Neuronal stem cell (in vitro differentiated cells): Measurements from ENCODE around the gene KRT86.
"Not testable (repeated sequence)": the region's sequence is repeated elsewhere in the genome, so short reads cannot be mapped to it uniquely, and the experiment has no call there.

Experiments used
- DNase-seq: peaks from one replicate; pipeline ENCODE4 v3.0.0-alpha.2; 2013; ENCODE audit warnings: low spot score
- H2AFZ ChIP-seq: one replicate; pipeline ENCODE4 v1.6.1; 2013; ENCODE audit warnings: mild to moderate bottlenecking, low read length, inconsistent platforms
- H2AK5ac ChIP-seq: 2 replicates; pipeline ENCODE4 v1.6.1; 2013; ENCODE audit warnings: low read depth, mild to moderate bottlenecking, inconsistent platforms, low read length, moderate library complexity, mixed read lengths
- H2BK120ac ChIP-seq: 2 replicates; pipeline ENCODE4 v1.6.1; 2013; ENCODE audit warnings: low read depth, mild to moderate bottlenecking, inconsistent platforms, low read length, moderate library complexity, mixed read lengths
- H2BK12ac ChIP-seq: one replicate; pipeline ENCODE4 v1.6.1; 2013; ENCODE audit warnings: low read length, inconsistent platforms
- H2BK15ac ChIP-seq: 2 replicates; pipeline ENCODE4 v1.6.1; 2013; ENCODE audit warnings: mild to moderate bottlenecking, low read length, inconsistent platforms, mixed read lengths
- H2BK5ac ChIP-seq: one replicate; pipeline ENCODE4 v1.6.1; 2013; ENCODE audit warnings: inconsistent platforms, mild to moderate bottlenecking, low read length, moderate library complexity
- H3K14ac ChIP-seq: one replicate; pipeline ENCODE4 v1.6.1; 2013; ENCODE audit warnings: low read length, inconsistent platforms
- H3K18ac ChIP-seq: 2 replicates; pipeline ENCODE4 v1.6.1; 2013; ENCODE audit warnings: low read length, inconsistent platforms
- H3K23ac ChIP-seq: 2 replicates; pipeline ENCODE4 v1.6.1; 2013; ENCODE audit warnings: low read depth, mild to moderate bottlenecking, mixed read lengths, low read length, inconsistent platforms; ENCODE audit not compliant: poor library complexity
- H3K27ac ChIP-seq: replicated peaks from 3 replicates; pipeline ENCODE4 v1.5.1; 2013; ENCODE audit warnings: low read length, inconsistent platforms
- H3K27me3 ChIP-seq, 3 experiments: 2 replicates each; pipeline ENCODE4 v1.6.1; 2013; ENCODE audit warnings: low read length in 3 of 3, mild to moderate bottlenecking in 2 of 3, inconsistent platforms in 1 of 3, low read depth in 1 of 3, mixed read lengths in 1 of 3, moderate library complexity in 1 of 3; ENCODE audit not compliant: control insufficient read depth in 3 of 3, insufficient read depth in 3 of 3
- H3K36me3 ChIP-seq, 2 donors: replicated peaks in 1 of 2; 2 replicates each; pipeline ENCODE4 v1.6.1; 2013; ENCODE audit warnings: low read length in 2 of 2; ENCODE audit not compliant: control insufficient read depth in 2 of 2, insufficient read depth in 2 of 2
- H3K4ac ChIP-seq: 2 replicates; pipeline ENCODE4 v1.6.1; 2013; ENCODE audit warnings: inconsistent platforms, mild to moderate bottlenecking, low read length, moderate library complexity
- H3K4me1 ChIP-seq, 2 donors: 1 replicate in 1 of 2; 2 replicates in 1 of 2; pipeline ENCODE4 v1.6.1; 2013; ENCODE audit warnings: low read length in 2 of 2, low read depth in 1 of 2; ENCODE audit not compliant: control insufficient read depth in 2 of 2, insufficient read depth in 1 of 2
- H3K4me2 ChIP-seq: one replicate; pipeline ENCODE4 v1.6.1; 2013; ENCODE audit warnings: mild to moderate bottlenecking, low read length, inconsistent platforms; ENCODE audit not compliant: insufficient read depth, poor library complexity, severe bottlenecking
- H3K4me3 ChIP-seq, 2 donors: 2 replicates each; pipeline ENCODE4 v1.5.1; 2013; ENCODE audit warnings: low read length in 2 of 2, mild to moderate bottlenecking in 2 of 2, inconsistent platforms in 1 of 2, moderate library complexity in 1 of 2
- H3K79me1 ChIP-seq: one replicate; pipeline ENCODE4 v1.6.1; 2013; ENCODE audit warnings: low read depth, mild to moderate bottlenecking, inconsistent platforms, low read length, moderate library complexity
- H3K9ac ChIP-seq: one replicate; pipeline ENCODE4 v1.6.1; 2013; ENCODE audit warnings: mild to moderate bottlenecking, low read depth, low read length, inconsistent platforms; ENCODE audit not compliant: poor library complexity
- H3K9me3 ChIP-seq, 2 donors: replicated peaks in 1 of 2; 2 replicates each; pipeline versions ENCODE3 to v1.6.1; 2013; ENCODE audit warnings: low read length in 2 of 2, mild to moderate bottlenecking in 2 of 2, inconsistent platforms in 1 of 2, low read depth in 1 of 2, mixed read lengths in 1 of 2, moderate library complexity in 1 of 2; ENCODE audit not compliant: control insufficient read depth in 2 of 2, insufficient read depth in 1 of 2
- H4K8ac ChIP-seq: one replicate; pipeline ENCODE4 v1.6.1; 2013; ENCODE audit warnings: low read depth, mild to moderate bottlenecking, inconsistent platforms, low read length, moderate library complexity
- H4K91ac ChIP-seq: one replicate; pipeline ENCODE4 v1.6.1; 2013; ENCODE audit warnings: low read length, low read depth, mild to moderate bottlenecking, inconsistent platforms; ENCODE audit not compliant: poor library complexity
- WGBS, 2 donors: extraction: QIAGEN DNeasy Blood & Tissue Kit; methylation state at CpG; one replicate each; pipeline ENCODE4 v1.1.7; 2013; ENCODE audit warnings: missing lambda C conversion rate in 2 of 2, mixed read lengths in 1 of 2; ENCODE audit not compliant: insufficient read length in 2 of 2, insufficient replicate concordance in 1 of 2; ENCODE audit errors: extremely low coverage in 2 of 2; 5-methylcytosine and 5-hydroxymethylcytosine counted together

KRT86 gene

DNA sequence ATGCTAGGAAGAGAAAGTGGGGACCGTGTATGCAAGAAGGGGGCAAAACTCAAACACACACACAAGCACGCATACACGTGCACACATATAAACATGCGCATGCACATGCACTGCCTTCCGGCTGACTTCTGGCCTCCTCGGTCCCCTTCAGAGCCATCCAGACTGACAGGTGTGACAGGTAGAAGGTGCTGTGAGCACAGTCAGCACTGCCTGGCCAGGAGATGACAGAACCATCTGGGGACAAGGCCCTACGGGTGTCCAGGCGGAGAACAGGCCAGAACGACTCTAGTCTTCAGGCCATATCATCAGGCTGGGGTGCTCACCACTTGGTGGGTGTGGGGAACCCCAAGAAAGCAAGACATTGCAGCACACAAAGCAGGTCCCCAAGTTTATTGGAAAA is 39.5 kb downstream of the KRT86 start:
- H3K18ac ChIP-seq = no peak overlapping the region
- no peaks in the 10 kb centered on the region for H3K79me1 ChIP-seq
- H3K9me3 ChIP-seq = no peaks in the 10 kb centered on the region
- peaks cover 0 to 4% of the 10 kb centered on the region in 2 donors for H3K4me1 ChIP-seq
- no peak overlapping the region for H3K14ac ChIP-seq
- DNase-seq = no peak
- H3K27ac ChIP-seq = no peak overlapping the region
- no peak overlapping the region for H2AK5ac ChIP-seq
- H2AFZ ChIP-seq = no peak overlapping the region
- H3K4ac ChIP-seq = no peak overlapping the region
- no peaks in the 10 kb centered on the region for H3K36me3 ChIP-seq
- no peak overlapping the region for H2BK12ac ChIP-seq
- H2BK120ac ChIP-seq = peak overlapping the region; percentile 56
- no peak overlapping the region for H3K4me3 ChIP-seq
- WGBS, 2 donors = no CpG with 5 or more reads among the region's 9 CpGs
- no peak overlapping the region for H4K91ac ChIP-seq
- H2BK15ac ChIP-seq = peak overlapping the region; percentile 45
- H3K9ac ChIP-seq = no peak overlapping the region
- peak overlapping the region; percentile 6 for H3K23ac ChIP-seq
- no peak overlapping the region for H4K8ac ChIP-seq
- peaks cover 0 to 33% (median 6%) of the 10 kb centered on the region in 3 experiments for H3K27me3 ChIP-seq
- no peak overlapping the region for H2BK5ac ChIP-seq
- H3K4me2 ChIP-seq = no peak overlapping the region

DNA sequence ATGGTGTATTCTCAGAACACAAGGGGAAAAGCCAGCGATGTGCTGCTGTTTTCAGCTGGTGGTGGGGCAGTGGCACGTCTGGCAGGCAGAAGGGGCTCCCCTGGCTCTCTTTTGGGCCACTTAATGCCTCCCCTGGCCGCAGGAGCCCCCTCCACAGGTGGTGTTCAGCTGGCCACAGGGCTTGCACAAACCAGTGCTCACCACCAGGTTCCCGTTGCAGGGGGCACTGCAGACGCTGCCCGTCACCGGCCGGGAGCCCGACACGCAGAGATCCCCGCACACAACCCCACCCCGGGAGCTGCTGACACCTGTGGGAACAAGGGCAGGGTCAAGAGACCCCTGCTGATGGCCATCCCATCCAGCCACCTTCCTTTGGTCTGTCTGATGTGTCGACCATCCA is 40.1 kb downstream of the KRT86 start:
- H4K8ac ChIP-seq = no peak overlapping the region
- no peak overlapping the region for H2BK5ac ChIP-seq
- peak overlapping the region; percentile 29 for H3K18ac ChIP-seq
- H3K4ac ChIP-seq = no peak overlapping the region
- H4K91ac ChIP-seq = no peak overlapping the region
- H2AK5ac ChIP-seq = peak overlapping the region; percentile 44
- H3K23ac ChIP-seq = peak overlapping the region; percentile 4
- no peak overlapping the region for H3K9ac ChIP-seq
- no peaks in the 10 kb centered on the region for H3K9me3 ChIP-seq
- no peaks in the 10 kb centered on the region for H3K36me3 ChIP-seq
- no peaks in the 10 kb centered on the region for H3K79me1 ChIP-seq
- no peak overlapping the region for H3K4me2 ChIP-seq
- H3K27me3 ChIP-seq = peaks cover 0 to 27% (median 1%) of the 10 kb centered on the region in 3 experiments
- no peak overlapping the region for H2AFZ ChIP-seq
- H3K4me1 ChIP-seq = peaks cover 0 to 2% of the 10 kb centered on the region in 2 donors
- H2BK12ac ChIP-seq = no peak overlapping the region
- H3K4me3 ChIP-seq = no peak overlapping the region
- no peak overlapping the region for H3K14ac ChIP-seq
- no peak overlapping the region for H3K27ac ChIP-seq
- H2BK15ac ChIP-seq = no peak overlapping the region
- peak overlapping the region; percentile 56 for H2BK120ac ChIP-seq
- DNase-seq = no peak
- WGBS, 2 donors = no CpG with 5 or more reads among the region's 13 CpGs

DNA sequence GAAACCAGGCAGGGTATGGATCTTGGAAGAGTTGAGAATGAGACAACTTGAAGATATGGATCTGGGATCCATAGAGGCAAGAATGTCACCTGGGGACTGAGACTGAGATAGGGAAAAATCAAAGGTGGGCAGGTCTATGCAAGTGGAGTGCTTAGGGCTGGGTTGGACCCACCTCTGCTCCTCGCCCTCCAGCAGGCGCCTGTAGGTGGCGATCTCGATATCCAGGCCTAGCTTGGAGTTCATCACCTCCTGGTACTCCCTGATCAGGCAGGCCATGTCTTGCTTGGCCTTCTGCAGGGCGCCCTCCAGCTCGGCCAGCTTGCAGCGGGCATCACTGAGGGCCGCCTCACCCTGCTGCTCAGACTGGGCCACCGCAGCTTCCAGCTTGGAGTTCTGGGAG is 41.3 kb downstream of the KRT86 start:
- not testable (repeated sequence) for H3K23ac ChIP-seq, H2BK5ac ChIP-seq, H3K4me3 ChIP-seq, H3K18ac ChIP-seq, H3K4me1 ChIP-seq, H4K8ac ChIP-seq, H3K27ac ChIP-seq, H2BK120ac ChIP-seq, H2AK5ac ChIP-seq, H2BK12ac ChIP-seq, H3K4me2 ChIP-seq, H4K91ac ChIP-seq, H3K4ac ChIP-seq, H3K9me3 ChIP-seq, H2BK15ac ChIP-seq, H3K9ac ChIP-seq, DNase-seq, H2AFZ ChIP-seq, H3K36me3 ChIP-seq, H3K14ac ChIP-seq, H3K79me1 ChIP-seq
- H3K27me3 ChIP-seq = peaks cover 0 to 17% (median 0%) of the 10 kb centered on the region in 3 experiments
- no CpG with 5 or more reads among the region's 9 CpGs for WGBS, 2 donors

DNA sequence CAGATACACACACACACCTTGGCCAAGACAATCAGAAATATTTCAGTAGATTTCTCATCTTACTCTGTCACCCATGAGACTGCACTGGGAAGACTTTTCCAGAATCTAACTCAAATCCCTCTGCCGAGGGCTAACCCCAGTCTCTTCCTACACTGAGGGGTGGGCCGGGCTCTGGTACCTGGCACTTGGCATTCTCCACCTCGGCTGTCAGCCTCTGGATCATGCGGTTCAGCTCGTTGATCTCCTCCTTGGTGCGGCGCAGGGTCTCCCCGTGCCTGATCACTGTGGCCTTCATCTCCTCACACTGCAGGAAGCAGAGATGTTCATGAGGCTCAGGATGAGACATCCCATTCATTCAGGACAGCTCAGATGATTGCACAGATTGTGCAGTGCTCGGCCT is 41.8 kb downstream of the KRT86 start:
- Histone ChIP-seq H3K18ac (no peak overlapping the region), H3K4me1 (peaks cover 0 to 2% of the 10 kb centered on the region in 2 donors), H3K14ac (no peak overlapping the region), H4K8ac (no peak overlapping the region), H3K27ac (no peak overlapping the region), H2AK5ac (no peak overlapping the region), H4K91ac (no peak overlapping the region), H3K36me3 (no peaks in the 10 kb centered on the region), H3K23ac (no peak overlapping the region), H2AFZ (no peak overlapping the region), H2BK12ac (peak overlapping the region; percentile 43), H3K4me3 (no peak overlapping the region), H3K4ac (no peak overlapping the region), H3K9me3 (no peaks in the 10 kb centered on the region), H3K4me2 (no peak overlapping the region), H3K79me1 (no peaks in the 10 kb centered on the region), H2BK120ac (no peak overlapping the region), H3K27me3 (peaks cover 0 to 13% (median 0%) of the 10 kb centered on the region in 3 experiments), H2BK15ac (no peak overlapping the region), H2BK5ac (no peak overlapping the region), H3K9ac (no peak overlapping the region)
- WGBS, 2 donors = no CpG with 5 or more reads among the region's 9 CpGs
- DNase-seq = no peak
